Spinal cord (tissue), 10 donors: ENCODE data around the gene AP2M1. TPM values are rescaled to one million over a fixed set of nuclear protein-coding genes. Genes with fewer than 3 reads are reported as not detected.
A peak's percentile ranks its signal among the peaks of the same experiment; 100 is the strongest.
"Not testable (repeated sequence)": the region's sequence is repeated elsewhere in the genome, so short reads cannot be mapped to it uniquely, and the experiment has no call there.

Experiments used
- DNase-seq, 6 donors: peaks; one replicate each; pipeline versions ENCODE4 v3.0.0 to v3.0.0-alpha.2; 2013 to 2015; ENCODE audit warnings: low spot score in 6 of 6, low read depth in 4 of 6
- H3K27ac ChIP-seq: one replicate; pipeline ENCODE4 v1.5.1; 2013; ENCODE audit warnings: low read depth, low read length, control low read depth
- H3K27me3 ChIP-seq: one replicate; pipeline ENCODE4 v1.6.1; 2013; ENCODE audit warnings: low read length; ENCODE audit not compliant: control insufficient read depth, insufficient read depth
- H3K36me3 ChIP-seq: one replicate; pipeline ENCODE4 v1.6.1; 2013; ENCODE audit warnings: low read length; ENCODE audit not compliant: control insufficient read depth, insufficient read depth
- H3K4me1 ChIP-seq: one replicate; pipeline ENCODE4 v1.6.1; 2013; ENCODE audit warnings: low read length; ENCODE audit not compliant: control insufficient read depth, insufficient read depth
- H3K4me3 ChIP-seq: one replicate; pipeline ENCODE4 v1.5.1; 2013; ENCODE audit warnings: low read depth, low read length, control low read depth
- H3K9me3 ChIP-seq: one replicate; pipeline ENCODE4 v1.6.1; 2013; ENCODE audit warnings: low read length; ENCODE audit not compliant: control insufficient read depth, insufficient read depth
- WGBS: methylation state at CpG from one replicate; pipeline ENCODE4 v1.1.5; 2013; ENCODE audit warnings: missing lambda C conversion rate; ENCODE audit not compliant: insufficient coverage; 5-methylcytosine and 5-hydroxymethylcytosine counted together
- polyA plus RNA-seq, 2 donors: library from polyadenylated mRNA; unstranded; fragments of 120-200 nt; gene quantifications; one replicate each; pipeline ENCODE4 v1.2.1, GENCODE V29; 2013; ENCODE audit not compliant: insufficient read length in 2 of 2
- total RNA-seq, 2 donors: library from RNA; depleted of rRNA in 1 of 2; stranded (reverse); fragments of 120-200 nt in 1 of 2; fragments of >200 nt in 1 of 2; gene quantifications; one replicate each; pipeline versions ENCODE4 v1.2.3 to v1.2.4, GENCODE V29; 2013 to 2014
- donor health status: healthy.

AP2M1 gene
- total and polyA plus RNA-seq, 4 donors, result 293 to 556 (median 415) TPM

DNA sequence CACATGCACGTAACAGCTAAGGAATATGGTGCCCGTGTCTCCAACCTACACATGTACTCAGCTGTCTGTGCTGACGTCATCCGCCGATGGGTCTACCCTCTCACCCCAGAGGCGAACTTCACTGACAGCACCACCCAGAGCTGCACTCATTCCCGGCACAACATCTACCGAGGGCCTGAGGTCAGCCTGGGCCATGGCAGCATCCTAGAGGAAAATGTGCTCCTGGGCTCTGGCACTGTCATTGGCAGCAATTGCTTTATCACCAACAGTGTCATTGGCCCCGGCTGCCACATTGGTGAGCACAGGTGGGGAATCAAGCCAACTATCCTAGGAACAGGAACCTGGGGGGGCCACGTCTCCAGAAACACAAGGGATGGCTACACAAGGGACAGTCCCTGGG lies 34.2 kb upstream of the AP2M1 start:
- WGBS, result 98% methylated on average over 10 of the region's 10 CpGs
- Histone ChIP-seq H3K27me3 (no peaks in the 10 kb centered on the region), H3K4me1 (no peaks in the 10 kb centered on the region), H3K36me3 (peaks cover 57% of the 10 kb centered on the region), H3K9me3 (no peaks in the 10 kb centered on the region), H3K27ac (no peak overlapping the region), H3K4me3 (no peak overlapping the region)
- no peak for DNase-seq

DNA sequence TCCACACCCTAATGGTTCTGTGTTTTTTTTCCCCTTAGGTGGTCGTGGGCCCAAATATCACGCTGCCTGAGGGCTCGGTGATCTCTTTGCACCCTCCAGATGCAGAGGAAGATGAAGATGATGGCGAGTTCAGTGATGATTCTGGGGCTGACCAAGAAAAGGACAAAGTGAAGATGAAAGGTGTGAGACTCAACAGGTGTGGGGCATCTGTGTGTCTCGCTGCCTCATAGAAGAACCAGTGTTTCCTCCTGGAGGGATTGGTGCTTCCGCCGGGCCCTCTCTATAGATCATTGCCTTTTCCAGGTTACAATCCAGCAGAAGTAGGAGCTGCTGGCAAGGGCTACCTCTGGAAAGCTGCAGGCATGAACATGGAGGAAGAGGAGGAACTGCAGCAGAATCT lies 32.5 kb upstream of the AP2M1 start:
- no peak for DNase-seq
- Histone ChIP-seq H3K36me3 (peaks cover 64% of the 10 kb centered on the region), H3K4me1 (no peaks in the 10 kb centered on the region), H3K4me3 (no peak overlapping the region), H3K27ac (no peak overlapping the region), H3K9me3 (no peaks in the 10 kb centered on the region), H3K27me3 (no peaks in the 10 kb centered on the region)
- 94% methylated on average over 5 of the region's 7 CpGs for WGBS

DNA sequence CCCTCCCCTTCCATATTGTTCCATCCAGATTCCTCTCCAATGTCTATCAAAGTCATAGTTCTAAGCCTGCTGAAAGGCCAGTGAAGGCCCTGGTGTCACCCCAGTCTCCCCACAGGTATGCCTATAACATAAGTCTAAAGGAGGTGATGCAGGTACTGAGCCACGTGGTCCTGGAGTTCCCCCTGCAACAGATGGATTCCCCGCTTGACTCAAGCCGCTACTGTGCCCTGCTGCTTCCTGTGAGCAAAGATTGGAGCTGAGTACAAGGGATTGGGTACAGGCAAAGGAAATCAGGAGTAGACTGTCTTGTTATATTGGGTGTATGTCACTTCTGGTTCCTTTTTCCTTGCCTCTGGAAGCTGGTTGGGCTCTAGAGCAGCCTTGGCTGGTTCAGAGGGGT lies 31.3 kb upstream of the AP2M1 start:
- H3K4me3 ChIP-seq, result no peak overlapping the region
- 95% methylated on average over 3 of the region's 3 CpGs for WGBS
- no peaks in the 10 kb centered on the region for H3K27me3 ChIP-seq
- no peaks in the 10 kb centered on the region for H3K4me1 ChIP-seq
- H3K36me3 ChIP-seq, result peaks cover 64% of the 10 kb centered on the region
- no peaks in the 10 kb centered on the region for H3K9me3 ChIP-seq
- DNase-seq, result no peak
- no peak overlapping the region for H3K27ac ChIP-seq

GRCh38 chr3:184144505-184144904 lies 30.1 kb upstream of the AP2M1 start:
- WGBS, result 95% methylated on average over 5 of the region's 5 CpGs
- no peaks in the 10 kb centered on the region for H3K27me3 ChIP-seq
- DNase-seq, result no peak
- H3K4me1 ChIP-seq, result no peaks in the 10 kb centered on the region
- no peak overlapping the region for H3K27ac ChIP-seq
- no peak overlapping the region for H3K4me3 ChIP-seq
- H3K36me3 ChIP-seq, result peaks cover 60% of the 10 kb centered on the region
- H3K9me3 ChIP-seq, result no peaks in the 10 kb centered on the region

GRCh38 chr3:184145111-184145524 lies 29.5 kb upstream of the AP2M1 start:
- H3K27me3 ChIP-seq, result no peaks in the 10 kb centered on the region
- H3K9me3 ChIP-seq, result no peaks in the 10 kb centered on the region
- WGBS, result 30% methylated on average over 2 of the region's 4 CpGs
- no peak overlapping the region for H3K4me3 ChIP-seq
- no peaks in the 10 kb centered on the region for H3K4me1 ChIP-seq
- peak in 2 of 6 donors; percentile 55 to 85 for DNase-seq
- H3K27ac ChIP-seq, result no peak overlapping the region
- H3K36me3 ChIP-seq, result peaks cover 55% of the 10 kb centered on the region

GRCh38 chr3:184145751-184146270 lies 28.8 kb upstream of the AP2M1 start:
- Histone ChIP-seq H3K4me1 (no peaks in the 10 kb centered on the region), H3K9me3 (no peaks in the 10 kb centered on the region), H3K27me3 (no peaks in the 10 kb centered on the region), H3K4me3 (no peak overlapping the region), H3K27ac (no peak overlapping the region), H3K36me3 (peaks cover 49% of the 10 kb centered on the region)
- 100% methylated on average over 1 of the region's 8 CpGs for WGBS
- no peak for DNase-seq

DNA sequence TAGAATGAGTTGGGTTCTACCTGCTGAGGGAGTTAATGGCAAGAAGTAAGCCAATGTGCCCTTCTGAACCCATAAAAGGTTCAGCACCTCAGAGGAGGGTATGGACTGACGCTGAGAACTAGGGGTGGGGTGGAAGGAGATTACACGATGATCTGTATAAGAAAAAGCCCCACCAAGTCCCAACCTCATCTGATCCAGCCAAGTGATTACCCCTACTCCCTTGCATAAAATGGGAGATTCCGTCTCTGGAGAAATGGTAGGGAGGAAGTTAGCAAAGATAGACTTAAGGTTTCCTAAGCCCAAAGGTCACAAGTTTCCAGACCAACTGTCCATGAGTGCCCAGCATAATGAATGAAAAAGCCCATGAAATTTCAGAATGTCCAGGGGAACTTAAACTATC lies 26.6 kb upstream of the AP2M1 start:
- no peaks in the 10 kb centered on the region for H3K9me3 ChIP-seq
- no peak overlapping the region for H3K27ac ChIP-seq
- no peak overlapping the region for H3K4me3 ChIP-seq
- peaks cover 29% of the 10 kb centered on the region for H3K36me3 ChIP-seq
- H3K4me1 ChIP-seq, result no peaks in the 10 kb centered on the region
- WGBS, result no CpG with 5 or more reads among the region's 3 CpGs
- no peak for DNase-seq
- H3K27me3 ChIP-seq, result no peaks in the 10 kb centered on the region

DNA sequence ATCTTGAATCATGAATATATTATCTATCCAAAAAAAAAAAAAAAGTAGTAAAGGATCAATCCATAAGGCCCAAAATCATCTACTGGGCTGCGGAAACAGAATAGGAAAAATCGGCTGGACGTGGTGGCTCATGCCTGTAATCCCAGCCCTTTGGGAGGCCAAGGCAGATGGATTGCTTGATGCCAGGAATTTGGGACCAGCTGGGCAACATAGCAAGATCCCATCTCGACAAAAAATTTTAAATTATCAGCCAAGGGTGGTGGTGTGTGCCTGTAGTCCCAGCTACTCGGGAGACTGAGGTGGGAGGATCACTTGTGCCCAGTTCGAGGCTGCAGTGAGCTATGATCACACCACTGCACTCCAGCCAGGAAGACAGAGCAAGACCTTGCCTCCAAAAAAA lies 25.5 kb upstream of the AP2M1 start:
- DNase-seq, result no peak
- Histone ChIP-seq H3K9me3 (no peaks in the 10 kb centered on the region), H3K36me3 (peaks cover 19% of the 10 kb centered on the region), H3K27me3 (no peaks in the 10 kb centered on the region), H3K27ac (no peak overlapping the region), H3K4me1 (peaks cover under 1% of the 10 kb centered on the region), H3K4me3 (no peak overlapping the region)
- WGBS, result 100% methylated on average over 2 of the region's 6 CpGs

GRCh38 chr3:184149770-184150169 lies 24.9 kb upstream of the AP2M1 start:
- 86% methylated on average over 4 of the region's 6 CpGs for WGBS
- not testable (repeated sequence) for H3K27ac ChIP-seq, H3K9me3 ChIP-seq, H3K27me3 ChIP-seq, H3K4me3 ChIP-seq, H3K4me1 ChIP-seq, DNase-seq
- peaks cover 13% of the 10 kb centered on the region for H3K36me3 ChIP-seq

- H3K4me1 ChIP-seq, result peaks cover 29% of the 10 kb centered on the region
- under 1% methylated on average over 82 of the region's 84 CpGs for WGBS
- DNase-seq, result peak in 4 of 6 donors; percentile 38 to 82 (median 60)
These were observed 19.6 kb upstream of the AP2M1 start, which contains the start of gene DVL3 for GRCh38 chr3:184154885-184155643. TSS of gene DVL3 (plus strand) at chr3:184155377. CDS start at chr3:184155636, 259 bp downstream.

More at GRCh38 chr3:184154885-184155643, 19.6 kb upstream of the AP2M1 start, which contains the start of gene DVL3:
- Histone ChIP-seq H3K9me3 (no peaks in the 10 kb centered on the region), H3K4me3 (peak within 1 kb of the TSS; percentile 91), H3K27me3 (no peaks in the 10 kb centered on the region), H3K27ac (peak within 1 kb of the TSS; percentile 91), H3K36me3 (peaks cover 3% of the 10 kb centered on the region)
